HCT116 (cell line): Measurements from ENCODE around the gene ADGRE2. TPM values are rescaled to one million over a fixed set of nuclear protein-coding genes. Genes with fewer than 3 reads are reported as not detected.
"Not testable (repeated sequence)": the region's sequence is repeated elsewhere in the genome, so short reads cannot be mapped to it uniquely, and the experiment has no call there.

Experiments
- ATAC-seq: fragments of 200-7000 bp; cut with Tn5 transposase; 2 replicates; pipeline ENCODE4 v1.9.1; 2020; ENCODE audit warnings: mild to moderate bottlenecking, moderate library complexity
- BruUV-seq: library from RNA; stranded (reverse); fragments of 400-500 nt; replicated peaks from 2 replicates; lab custom pipeline; 2021; lab: Mats Ljungman, UMichigan
- CTCF ChIA-PET: fragments of 300-600 bp; sonication (Branson Sonifier 250); formaldehyde crosslinking; loops from one replicate; lab custom pipeline; 2021; ENCODE audit warnings: antibody characterized with exemption; lab: Charles Lee
- POLR2A ChIA-PET: fragments of 300-600, 350-600 bp; sonication (Branson Sonifier 250); formaldehyde crosslinking; loops from one replicate; lab custom pipeline; 2021; ENCODE audit warnings: antibody characterized with exemption; lab: Charles Lee
- RAD21 ChIA-PET, 2 experiments: fragments of 300-600 bp; sonication (Branson Sonifier 250); formaldehyde crosslinking; loops; one replicate each; lab custom pipeline; 2023; ENCODE audit warnings: low total read pairs in 2 of 2; ENCODE audit not compliant: uncharacterized antibody in 2 of 2, unreplicated experiment in 2 of 2, low non-redundant PET in 1 of 2; lab: Charles Lee
- DNase-seq: peaks from one replicate; pipeline ENCODE4 v3.0.0-alpha.2; 2010; ENCODE audit warnings: low read depth, low spot score
- H2AFZ ChIP-seq: fragments of 200-600 bp; shearing (Covaris generic), sonication (generic); 2 replicates; pipeline ENCODE4 v1.6.1; 2017; ENCODE audit warnings: low read depth, mixed run types, mixed read lengths, antibody characterized with exemption, low read length; ENCODE audit not compliant: poor library complexity, severe bottlenecking
- H3K27ac ChIP-seq: 2 replicates; pipeline ENCODE4 v1.5.1; 2012; ENCODE audit warnings: low read depth, low read length
- H3K27me3 ChIP-seq: fragments of 200-600 bp; sonication (generic); 2 replicates; pipeline ENCODE4 v1.6.1; 2016; ENCODE audit warnings: mixed run types, low read length, mixed read lengths; ENCODE audit not compliant: insufficient read depth
- H3K36me3 ChIP-seq, 2 experiments: fragments of 200-500 bp in 1 of 2; fragments of 200-600 bp in 1 of 2; sonication (Bioruptor generic) in 1 of 2; sonication (generic) in 1 of 2; 2 replicates each; pipeline versions ENCODE4 v1.5.1 to v1.6.1; 2014 to 2016; ENCODE audit warnings: low read length in 2 of 2, inconsistent platforms in 1 of 2, mixed read lengths in 1 of 2, mixed run types in 1 of 2; ENCODE audit not compliant: insufficient read depth in 2 of 2, control insufficient read depth in 1 of 2
- H3K4me1 ChIP-seq, 2 experiments: fragments of 200-600 bp in 1 of 2; sonication (generic) in 1 of 2; 2 replicates each; pipeline versions ENCODE4 v1.5.1 to v1.6.1; 2012 to 2017; ENCODE audit warnings: low read length in 2 of 2, inconsistent platforms in 1 of 2, mild to moderate bottlenecking in 1 of 2, mixed read lengths in 1 of 2, mixed run types in 1 of 2, moderate library complexity in 1 of 2; ENCODE audit not compliant: insufficient read depth in 2 of 2, control insufficient read depth in 1 of 2
- H3K4me2 ChIP-seq: fragments of 200-600 bp; sonication (generic); 2 replicates; pipeline ENCODE4 v1.6.1; 2017; ENCODE audit warnings: mixed run types, low read length, mixed read lengths
- H3K4me3 ChIP-seq, 2 experiments: fragments of 200-600 bp in 1 of 2; sonication (generic) in 1 of 2; replicated peaks in 1 of 2; 2 replicates each; pipeline ENCODE4 v1.5.1; 2011 to 2016; ENCODE audit warnings: low read length in 2 of 2, control low read depth in 1 of 2, low read depth in 1 of 2, mild to moderate bottlenecking in 1 of 2, mixed read lengths in 1 of 2, mixed run types in 1 of 2
- H3K79me2 ChIP-seq: fragments of 200-600 bp; sonication (generic); 2 replicates; pipeline ENCODE4 v1.6.1; 2017; ENCODE audit warnings: mild to moderate bottlenecking, mixed run types, low read length, moderate library complexity, mixed read lengths; ENCODE audit not compliant: insufficient read depth
- H3K9ac ChIP-seq: fragments of 200-600 bp; sonication (generic); 2 replicates; pipeline ENCODE4 v1.6.1; 2016; ENCODE audit warnings: low read length, mixed read lengths
- H3K9me2 ChIP-seq: fragments of 200-600 bp; sonication (generic), shearing (Covaris generic); 2 replicates; pipeline ENCODE4 v1.6.1; 2017; ENCODE audit warnings: mixed run types, mild to moderate bottlenecking, moderate library complexity; ENCODE audit not compliant: insufficient read depth
- H3K9me3 ChIP-seq, 2 experiments: fragments of 200-500 bp in 1 of 2; fragments of 200-600 bp in 1 of 2; sonication (Bioruptor generic) in 1 of 2; sonication (generic) in 1 of 2; 2 replicates each; pipeline ENCODE4 v1.6.1; 2014 to 2017; ENCODE audit warnings: low read length in 2 of 2, mixed read lengths in 2 of 2, inconsistent platforms in 1 of 2, low read depth in 1 of 2, mild to moderate bottlenecking in 1 of 2, mixed run types in 1 of 2, moderate library complexity in 1 of 2; ENCODE audit not compliant: control insufficient read depth in 1 of 2, insufficient read depth in 1 of 2
- H4K20me1 ChIP-seq: fragments of 200-600 bp; sonication (generic), shearing (Covaris generic); 2 replicates; pipeline ENCODE4 v1.6.1; 2017; ENCODE audit warnings: mixed run types, mild to moderate bottlenecking, moderate library complexity; ENCODE audit not compliant: insufficient read depth
- JUND ChIP-seq: IDR thresholded peaks from 2 replicates; pipeline ENCODE4 v1.6.1; 2012
- REST ChIP-seq: IDR thresholded peaks from 2 replicates; pipeline ENCODE4 v1.6.1; 2012; ENCODE audit warnings: low read depth
- SRF ChIP-seq: IDR thresholded peaks from 2 replicates; pipeline ENCODE4 v1.6.1; 2012; ENCODE audit warnings: low read depth
- intact Hi-C: fragments of 100-400 bp; cut with micrococcal nuclease; formaldehyde crosslinking; loops from 2 replicates; pipeline ENCODE4 v1.10.0; 2022
- total RNA-seq: library from RNA; stranded (reverse); gene quantifications from one replicate; pipeline ENCODE4 v1.2.1, GENCODE V29; 2021; ENCODE audit not compliant: unreplicated experiment

The ADGRE2 gene
- total RNA-seq, 1 experiment from 2014 or later, result 8.4 TPM

DNA sequence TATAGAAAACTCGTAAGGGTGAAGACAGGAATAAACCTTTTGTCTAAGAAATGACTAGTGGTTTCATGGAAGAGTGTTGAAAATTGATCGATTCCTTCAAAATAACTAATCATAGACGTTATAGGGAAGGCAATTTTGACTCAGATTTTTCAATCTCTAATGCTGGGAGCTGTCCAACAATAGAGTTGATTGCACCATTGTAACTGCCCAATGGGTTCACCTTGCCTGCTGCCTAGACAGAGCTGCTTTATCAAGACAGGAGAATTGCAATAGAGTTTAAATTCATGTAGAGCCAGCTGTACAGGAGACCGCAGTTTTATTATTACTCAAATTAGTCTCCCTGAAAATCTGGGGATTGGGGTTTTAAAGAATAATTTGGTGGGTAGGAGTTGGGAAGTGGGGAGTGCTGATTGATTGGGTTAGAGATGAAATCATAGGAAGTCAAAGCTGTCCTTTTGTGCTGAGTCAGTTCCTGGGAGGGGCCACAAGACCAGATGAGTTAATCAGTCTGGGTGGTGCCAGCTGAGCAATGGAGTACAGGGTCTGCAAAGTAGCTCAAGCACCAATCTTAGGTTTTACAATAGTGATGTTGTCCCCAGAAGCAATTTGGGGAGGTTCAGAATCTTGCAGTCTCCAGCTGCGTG, 16.8 kb upstream of the ADGRE2 start:
- POLR2A ChIA-PET, result interaction anchor here (0.9 kb wide), 1 partner anchor 9 kb away, joined by 3 read pairs; no protein-coding TSS in a partner anchor
- H3K27me3 ChIP-seq, result no peaks in the 10 kb centered on the region
- DNase-seq, result no peak
- TF ChIP-seq REST (peak; percentile 33), SRF (no peak), JUND (no peak)
- no peaks in the 10 kb centered on the region for H3K9me2 ChIP-seq
- peak overlapping the region; percentile 17 for H2AFZ ChIP-seq
- RAD21 ChIA-PET, result no interaction called here
- peak overlapping the region; percentile 34 for H3K4me2 ChIP-seq
- intact Hi-C loops, result no loop called here
- no peak; the same call in 1 of the 2 replicates for ATAC-seq
- CTCF ChIA-PET, result interaction anchor here (1.2 kb wide), 1 partner anchor 9 kb away, joined by 5 read pairs; no protein-coding TSS in a partner anchor
- H4K20me1 ChIP-seq, result no peaks in the 10 kb centered on the region
- H3K36me3 ChIP-seq, result no peaks in the 10 kb centered on the region
- no peak overlapping the region for H3K27ac ChIP-seq
- peaks cover 0 to 5% of the 10 kb centered on the region in 2 experiments; a peak in 2 of 4 replicates for H3K4me1 ChIP-seq
- no TSS peak for BruUV-seq
- H3K4me3 ChIP-seq, result no peak overlapping the region
- H3K9me3 ChIP-seq, result no peaks in the 10 kb centered on the region
- no peak overlapping the region for H3K9ac ChIP-seq
- H3K79me2 ChIP-seq, result no peaks in the 10 kb centered on the region

DNA sequence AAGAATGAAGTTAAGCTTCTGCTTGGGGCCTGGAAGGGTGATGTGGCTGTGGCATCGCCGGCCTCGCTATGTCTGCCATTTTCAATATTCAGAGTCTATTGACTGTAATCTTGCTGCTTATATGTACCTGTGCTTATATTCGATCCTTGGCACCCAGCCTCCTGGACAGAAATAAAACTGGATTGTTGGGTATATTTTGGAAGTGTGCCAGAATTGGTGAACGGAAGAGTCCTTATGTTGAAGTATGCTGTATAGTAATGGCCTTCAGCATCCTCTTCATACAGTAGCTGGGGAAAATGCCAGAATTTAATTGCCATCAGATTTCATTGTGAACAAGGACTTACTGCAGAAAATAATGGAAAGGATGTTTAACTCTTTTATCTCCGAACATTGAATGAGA, 13.9 kb upstream of the ADGRE2 start:
- CTCF ChIA-PET, RAD21 ChIA-PET, H3K79me2 ChIP-seq, H3K36me3 ChIP-seq, intact Hi-C loops, H3K27ac ChIP-seq, BruUV-seq, H2AFZ ChIP-seq, H4K20me1 ChIP-seq, H3K27me3 ChIP-seq, ATAC-seq, H3K9me2 ChIP-seq, H3K9me3 ChIP-seq, POLR2A ChIA-PET, H3K9ac ChIP-seq, H3K4me1 ChIP-seq, H3K4me3 ChIP-seq, H3K4me2 ChIP-seq, DNase-seq: not testable (repeated sequence)
